CD14-positive monocyte (primary cell): ENCODE measurements around the gene CD200R1L. TPM values are rescaled to one million over a fixed set of nuclear protein-coding genes. Genes with fewer than 3 reads are reported as not detected.

Experiments used
- DNase-seq, 3 donors: peaks; one replicate each; pipeline ENCODE4 v3.0.0-alpha.2; 2011 to 2022
- H2AFZ ChIP-seq: 2 replicates; pipeline ENCODE4 v1.6.0; 2012; ENCODE audit warnings: mild to moderate bottlenecking, low read depth, low read length, inconsistent platforms; ENCODE audit not compliant: insufficient read depth, poor library complexity, severe bottlenecking
- H3K27ac ChIP-seq, 2 donors: 1 replicate in 1 of 2; 2 replicates in 1 of 2; pipeline ENCODE4 v1.5.1; 2012 to 2013; ENCODE audit warnings: low read length in 2 of 2, control low read depth in 1 of 2, inconsistent platforms in 1 of 2, low read depth in 1 of 2, mild to moderate bottlenecking in 1 of 2
- H3K27me3 ChIP-seq, 2 donors: one replicate each; pipeline versions ENCODE4 v1.6.0 to v1.6.1; 2011 to 2013; ENCODE audit warnings: low read length in 2 of 2; ENCODE audit not compliant: control insufficient read depth in 2 of 2, insufficient read depth in 2 of 2
- H3K36me3 ChIP-seq, 2 donors: replicated peaks in 1 of 2; 1 replicate in 1 of 2; 2 replicates in 1 of 2; pipeline versions ENCODE4 v1.5.1 to v1.6.1; 2012 to 2013; ENCODE audit warnings: low read length in 2 of 2, control low read depth in 1 of 2, inconsistent platforms in 1 of 2, mild to moderate bottlenecking in 1 of 2; ENCODE audit not compliant: insufficient read depth in 2 of 2, control insufficient read depth in 1 of 2
- H3K4me1 ChIP-seq, 2 donors: 1 replicate in 1 of 2; 2 replicates in 1 of 2; pipeline versions ENCODE4 v1.5.1 to v1.6.1; 2012 to 2013; ENCODE audit warnings: low read length in 2 of 2, control low read depth in 1 of 2, inconsistent platforms in 1 of 2, mild to moderate bottlenecking in 1 of 2, moderate library complexity in 1 of 2; ENCODE audit not compliant: insufficient read depth in 2 of 2, control insufficient read depth in 1 of 2
- H3K4me2 ChIP-seq: replicated peaks from 2 replicates; pipeline ENCODE3; 2012; ENCODE audit warnings: low read length, moderate library complexity, mild to moderate bottlenecking; ENCODE audit not compliant: poor library complexity, severe bottlenecking; ENCODE audit errors: extremely low read depth
- H3K4me3 ChIP-seq, 3 experiments: fragments of 200-600 bp in 1 of 3; sonication (generic) in 1 of 3; replicated peaks in 1 of 3; 1 replicate in 2 of 3; 2 replicates in 1 of 3; pipeline ENCODE4 v1.5.1; 2011 to 2013; ENCODE audit warnings: low read length in 3 of 3, mild to moderate bottlenecking in 3 of 3, control low read depth in 2 of 3, low read depth in 2 of 3, inconsistent platforms in 1 of 3, moderate library complexity in 1 of 3
- H3K79me2 ChIP-seq: 2 replicates; pipeline ENCODE4 v1.6.0; 2012; ENCODE audit warnings: mild to moderate bottlenecking, control low read depth, inconsistent platforms, low read length, moderate library complexity; ENCODE audit not compliant: insufficient read depth
- H3K9ac ChIP-seq: 2 replicates; pipeline ENCODE4 v1.6.0; 2017; ENCODE audit warnings: low read length, mild to moderate bottlenecking; ENCODE audit not compliant: insufficient read depth, poor library complexity, severe bottlenecking
- H3K9me3 ChIP-seq, 2 donors: replicated peaks in 1 of 2; 1 replicate in 1 of 2; 2 replicates in 1 of 2; pipeline versions ENCODE4 v1.5.1 to v1.6.1; 2012 to 2013; ENCODE audit warnings: low read length in 2 of 2, control low read depth in 1 of 2; ENCODE audit not compliant: control insufficient read depth in 1 of 2, insufficient read depth in 1 of 2
- H4K20me1 ChIP-seq: 2 replicates; pipeline ENCODE4 v1.6.0; 2012; ENCODE audit warnings: mild to moderate bottlenecking, low read length, control low read depth, moderate library complexity; ENCODE audit not compliant: insufficient read depth
- H3K27ac Mint-ChIP-seq, 7 donors: one replicate each; pipeline ENCODE4 v1.8.0; 2020; ENCODE audit warnings: mild to moderate bottlenecking in 7 of 7, mixed read lengths in 7 of 7, moderate library complexity in 6 of 7, inconsistent platforms in 2 of 7
- H3K27me3 Mint-ChIP-seq, 3 donors: one replicate each; pipeline ENCODE4 v1.8.0; 2021 to 2022; ENCODE audit warnings: low read depth in 3 of 3, mild to moderate bottlenecking in 3 of 3, mixed read lengths in 3 of 3, moderate library complexity in 3 of 3, inconsistent platforms in 1 of 3
- H3K36me3 Mint-ChIP-seq, 2 donors: one replicate each; pipeline ENCODE4 v1.8.0; 2020; ENCODE audit warnings: mixed read lengths in 2 of 2, inconsistent platforms in 1 of 2, mild to moderate bottlenecking in 1 of 2
- H3K4me1 Mint-ChIP-seq: one replicate; pipeline ENCODE4 v1.8.0; 2020; ENCODE audit warnings: mild to moderate bottlenecking, mixed read lengths
- H3K4me3 Mint-ChIP-seq, 2 donors: one replicate each; pipeline ENCODE4 v1.8.0; 2020; ENCODE audit warnings: mild to moderate bottlenecking in 2 of 2, mixed read lengths in 2 of 2, moderate library complexity in 1 of 2
- H3K9me3 Mint-ChIP-seq, 7 donors: one replicate each; pipeline ENCODE4 v1.8.0; 2020 to 2022; ENCODE audit warnings: mixed read lengths in 7 of 7, mild to moderate bottlenecking in 6 of 7, moderate library complexity in 6 of 7, inconsistent platforms in 2 of 7
- WGBS: methylation state at CpG from one replicate; pipeline ENCODE4 v1.1.5; 2013; ENCODE audit warnings: missing lambda C conversion rate; ENCODE audit not compliant: insufficient coverage; 5-methylcytosine and 5-hydroxymethylcytosine counted together
- intact Hi-C, 2 donors: fragments of 100-400 bp; cut with micrococcal nuclease; formaldehyde crosslinking; loops; one replicate each; pipeline versions ENCODE4 v1.15.0 to v1.15.1; 2023
- polyA plus RNA-seq, 3 donors: library from polyadenylated mRNA; depleted of rRNA in 1 of 3; unstranded in 2 of 3; stranded (reverse) in 1 of 3; fragments of 300-500 nt in 2 of 3; fragments of >200 nt in 1 of 3; fragmentation: Illumina TruSeq in 2 of 3; gene quantifications; 1 replicate in 2 of 3; 2 replicates in 1 of 3; pipeline ENCODE4 v1.2.3, GENCODE V29; 2012 to 2021
- TF ChIP-seq, protein P1 (sequence below): fragments of 200-600 bp; IDR thresholded peaks from one replicate; pipeline ENCODE4 v1.8.0; 2022; ENCODE audit warnings: antibody characterized with exemption, mild to moderate bottlenecking

The CD200R1L gene
- polyA plus RNA-seq, 3 donors: not detected

DNA sequence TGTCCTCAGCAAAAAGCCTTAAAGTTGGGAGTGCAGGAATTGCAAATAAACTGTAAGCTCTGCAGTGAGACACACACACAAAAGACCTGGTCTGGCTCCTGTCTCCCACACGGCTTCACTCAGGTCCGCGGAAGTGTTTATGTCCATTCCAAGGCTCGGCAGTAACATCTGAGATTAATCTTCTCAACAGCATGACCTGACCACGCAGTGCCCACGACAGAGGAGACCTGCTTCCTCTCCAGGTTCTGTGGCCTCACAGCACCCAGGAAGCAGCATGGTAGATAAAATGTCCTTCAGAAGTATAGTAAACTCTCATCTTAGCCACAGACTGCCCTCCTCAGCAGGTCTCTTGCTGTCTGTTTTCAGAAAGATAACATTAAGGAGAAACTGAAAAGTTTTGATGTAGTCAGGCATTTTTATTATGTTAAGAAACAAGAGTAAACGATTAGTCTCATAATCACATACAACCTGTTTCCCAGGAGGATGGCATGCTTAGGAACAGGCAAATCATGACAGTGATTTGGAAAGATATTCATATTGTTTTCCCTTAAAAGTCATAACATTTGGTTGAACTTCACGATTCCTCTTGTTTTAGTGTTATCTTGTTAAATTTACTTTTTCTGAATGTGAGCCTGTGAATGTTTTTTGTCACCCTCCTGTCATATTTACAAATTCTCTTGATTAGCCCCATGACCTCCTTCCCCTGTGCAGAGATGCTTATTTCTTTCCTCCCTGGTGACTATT is 34.6 kb downstream of the CD200R1L start:
- H3K9me3 ChIP-seq: no peaks in the 10 kb centered on the region
- H3K4me2 ChIP-seq: no peak overlapping the region
- H3K4me1 ChIP-seq: peaks cover 53 to 62% of the 10 kb centered on the region in 2 donors
- no peak overlapping the region for H2AFZ ChIP-seq
- no peak for DNase-seq
- no peak overlapping the region for H3K9ac ChIP-seq
- H3K27ac ChIP-seq: no peak overlapping the region
- intact Hi-C loops: loop anchor here (2.0 to 10.0 kb wide), 5 partner anchors 35 to 155 kb away; no protein-coding TSS in a partner anchor
- peaks cover 57% of the 10 kb centered on the region for H3K4me1 Mint-ChIP-seq
- H3K27me3 ChIP-seq: no peaks in the 10 kb centered on the region
- no peak overlapping the region for H3K4me3 ChIP-seq
- peak overlapping the region in 4 of 7 donors; percentile 0 to 82 (median 39) for H3K27ac Mint-ChIP-seq
- peaks cover 0 to 2% (median 0%) of the 10 kb centered on the region in 3 donors for H3K27me3 Mint-ChIP-seq
- no peaks in the 10 kb centered on the region for H3K79me2 ChIP-seq
- WGBS: 80% methylated on average over 3 of the region's 8 CpGs
- H3K36me3 Mint-ChIP-seq: peaks cover 0 to 7% of the 10 kb centered on the region in 2 donors
- TF ChIP-seq, protein P1, sequence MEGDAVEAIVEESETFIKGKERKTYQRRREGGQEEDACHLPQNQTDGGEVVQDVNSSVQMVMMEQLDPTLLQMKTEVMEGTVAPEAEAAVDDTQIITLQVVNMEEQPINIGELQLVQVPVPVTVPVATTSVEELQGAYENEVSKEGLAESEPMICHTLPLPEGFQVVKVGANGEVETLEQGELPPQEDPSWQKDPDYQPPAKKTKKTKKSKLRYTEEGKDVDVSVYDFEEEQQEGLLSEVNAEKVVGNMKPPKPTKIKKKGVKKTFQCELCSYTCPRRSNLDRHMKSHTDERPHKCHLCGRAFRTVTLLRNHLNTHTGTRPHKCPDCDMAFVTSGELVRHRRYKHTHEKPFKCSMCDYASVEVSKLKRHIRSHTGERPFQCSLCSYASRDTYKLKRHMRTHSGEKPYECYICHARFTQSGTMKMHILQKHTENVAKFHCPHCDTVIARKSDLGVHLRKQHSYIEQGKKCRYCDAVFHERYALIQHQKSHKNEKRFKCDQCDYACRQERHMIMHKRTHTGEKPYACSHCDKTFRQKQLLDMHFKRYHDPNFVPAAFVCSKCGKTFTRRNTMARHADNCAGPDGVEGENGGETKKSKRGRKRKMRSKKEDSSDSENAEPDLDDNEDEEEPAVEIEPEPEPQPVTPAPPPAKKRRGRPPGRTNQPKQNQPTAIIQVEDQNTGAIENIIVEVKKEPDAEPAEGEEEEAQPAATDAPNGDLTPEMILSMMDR: no peak
- H4K20me1 ChIP-seq: no peaks in the 10 kb centered on the region
- peaks cover 0 to 5% (median 0%) of the 10 kb centered on the region in 7 donors for H3K9me3 Mint-ChIP-seq
- no peaks in the 10 kb centered on the region for H3K36me3 ChIP-seq
- H3K4me3 Mint-ChIP-seq: no peak overlapping the region

DNA sequence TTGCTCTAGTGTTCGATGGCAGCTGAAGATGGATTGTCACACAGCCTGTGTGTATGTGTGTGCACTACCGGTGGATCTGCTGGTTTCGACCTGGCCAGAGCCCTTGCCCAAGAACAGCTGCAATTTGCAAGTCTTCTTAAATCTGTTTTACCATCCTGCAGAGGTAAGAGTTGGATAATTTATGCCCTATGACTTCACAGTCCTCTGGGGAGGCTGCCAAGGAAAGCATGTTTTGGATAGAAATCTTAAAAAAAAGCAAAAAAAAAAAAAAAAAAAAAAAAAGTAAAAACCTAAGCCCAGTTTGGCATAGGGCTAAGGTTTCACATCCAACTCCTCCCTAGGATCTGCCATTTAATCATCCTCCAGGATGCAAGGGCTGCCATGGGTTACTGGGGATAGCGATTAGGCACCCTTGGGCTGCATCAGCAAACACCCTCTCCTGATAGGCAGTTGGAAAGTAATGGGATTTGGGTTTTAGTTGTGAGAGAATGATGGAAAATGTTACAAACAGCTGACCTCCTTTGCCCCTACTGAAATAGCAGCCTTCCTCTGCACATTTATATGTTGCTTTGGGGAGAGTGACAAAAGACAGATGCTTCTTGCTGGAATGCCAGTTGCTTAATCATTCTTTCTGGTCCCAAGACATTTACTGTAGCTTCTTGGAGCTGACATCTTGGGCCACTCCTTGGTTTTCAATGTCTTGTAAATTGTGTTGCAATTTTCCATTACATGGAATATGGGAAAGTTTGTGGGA is 35.4 kb downstream of the CD200R1L start:
- intact Hi-C loops: loop anchor here (5.0 to 10.0 kb wide), 4 partner anchors 34 to 156 kb away; no protein-coding TSS in a partner anchor
- Mint-ChIP-seq H3K27ac (no peak overlapping the region), H3K36me3 (peaks cover 0 to 6% of the 10 kb centered on the region in 2 donors), H3K9me3 (peaks cover 0 to 5% (median 0%) of the 10 kb centered on the region in 7 donors), H3K4me3 (no peak overlapping the region), H3K27me3 (peaks cover 0 to 3% (median 0%) of the 10 kb centered on the region in 3 donors), H3K4me1 (peaks cover 53% of the 10 kb centered on the region)
- Histone ChIP-seq H4K20me1 (no peaks in the 10 kb centered on the region), H3K9ac (no peak overlapping the region), H3K4me1 (peaks cover 45 to 54% of the 10 kb centered on the region in 2 donors), H3K4me2 (no peak overlapping the region), H3K27ac (no peak overlapping the region), H3K4me3 (no peak overlapping the region), H3K36me3 (no peaks in the 10 kb centered on the region), H3K9me3 (no peaks in the 10 kb centered on the region), H2AFZ (no peak overlapping the region), H3K27me3 (no peaks in the 10 kb centered on the region), H3K79me2 (no peaks in the 10 kb centered on the region)
- TF ChIP-seq, protein P1: no peak
- no peak for DNase-seq
- 42% methylated on average over 2 of the region's 4 CpGs for WGBS
